Superior temporal gyrus (tissue), 1 donor: ENCODE measurements around the gene HS6ST2.
"Not testable (repeated sequence)": the region's sequence is repeated elsewhere in the genome, so short reads cannot be mapped to it uniquely, and the experiment has no call there.

Experiments used
- DNase-seq: peaks from one replicate; pipeline ENCODE4 v3.0.0-alpha.2; 2016; ENCODE audit errors: extremely low spot score

The HS6ST2 gene

GRCh38 chrX:132958091-132958703 is at the start of gene HS6ST2:
HS6ST2 (minus strand) TSS chrX:132958629.
- DNase-seq: no peak

- no peak for DNase-seq
Measured at GRCh38 chrX:133007458-133007857, 49.0 kb upstream of the HS6ST2 start.

- no peak for DNase-seq
Measured at GRCh38 chrX:133005616-133006015, 47.2 kb upstream of the HS6ST2 start.

- peak; percentile 20 for DNase-seq
Measured at GRCh38 chrX:133005042-133005441, 46.6 kb upstream of the HS6ST2 start.

- DNase-seq: no peak
Measured at GRCh38 chrX:132999209-132999608, 40.8 kb upstream of the HS6ST2 start.

- no peak for DNase-seq
Measured at GRCh38 chrX:132990835-132991234, 32.4 kb upstream of the HS6ST2 start.

- no peak for DNase-seq
Measured at GRCh38 chrX:132986556-132986955, 28.1 kb upstream of the HS6ST2 start.

- no peak for DNase-seq
Measured at GRCh38 chrX:132984058-132984650, 25.7 kb upstream of the HS6ST2 start.

- DNase-seq: no peak
Measured at GRCh38 chrX:132983496-132983895, 25.1 kb upstream of the HS6ST2 start.

- DNase-seq: not testable (repeated sequence)
Measured at GRCh38 chrX:132980035-132980434, 21.6 kb upstream of the HS6ST2 start.

- DNase-seq: no peak
Measured at GRCh38 chrX:132968296-132968949, 10.0 kb upstream of the HS6ST2 start.

GRCh38 chrX:132967049-132967448 is 8.6 kb upstream of the HS6ST2 start:
- no peak for DNase-seq

- no peak for DNase-seq
Measured at GRCh38 chrX:132965461-132965860, 7.0 kb upstream of the HS6ST2 start.

GRCh38 chrX:132961511-132961910 is 3.1 kb upstream of the HS6ST2 start:
- DNase-seq: no peak

GRCh38 chrX:132957211-132958090 is 978 bp downstream of the HS6ST2 start:
- DNase-seq: no peak

GRCh38 chrX:132956421-132957210 is 1.8 kb downstream of the HS6ST2 start:
- no peak for DNase-seq

- DNase-seq: no peak
Measured at GRCh38 chrX:132955690-132956089, 2.7 kb downstream of the HS6ST2 start.

GRCh38 chrX:132954323-132954722 is 4.1 kb downstream of the HS6ST2 start:
- no peak for DNase-seq

GRCh38 chrX:132953354-132953753 is 5.1 kb downstream of the HS6ST2 start:
- peak; percentile 33 for DNase-seq

GRCh38 chrX:132948648-132949260 is 9.7 kb downstream of the HS6ST2 start:
- no peak for DNase-seq

- DNase-seq: not testable (repeated sequence)
Measured at GRCh38 chrX:132945055-132945599, 13.3 kb downstream of the HS6ST2 start.
